ENCODE results near the gene SUGCT. TPM values are rescaled to one million over a fixed set of nuclear protein-coding genes. Genes with fewer than 3 reads are reported as not detected.
"Not testable (repeated sequence)": the region's sequence is repeated elsewhere in the genome, so short reads cannot be mapped to it uniquely, and the experiment has no call there.

Gene SUGCT
- total and polyA plus RNA-seq, 4 donors = 37.9 to 152 (median 53.2) TPM

- H3K4me1 ChIP-seq (ENCODE audit: control insufficient read depth in 1 of 2, insufficient read depth in 2 of 2, low read length in 2 of 2) = peaks cover 0 to 11% of the 10 kb centered on the region in 2 donors
- H3K27ac ChIP-seq (ENCODE audit: low read depth in 1 of 2, low read length in 2 of 2) = no peak overlapping the region
- no peaks in the 10 kb centered on the region for H3K27me3 ChIP-seq (ENCODE audit: control insufficient read depth in 1 of 2, insufficient read depth in 2 of 2, low read length in 1 of 2)
- H3K9me3 ChIP-seq (ENCODE audit: control insufficient read depth, low read length) = no peaks in the 10 kb centered on the region
- no peak for DNase-seq
- H3K36me3 ChIP-seq (ENCODE audit: control insufficient read depth in 1 of 2, insufficient read depth in 2 of 2, low read length in 1 of 2) = no peaks in the 10 kb centered on the region
- WGBS, 2 donors = 2 to 9% methylated on average over 3 of the region's 3 CpGs
- no peak overlapping the region for H3K4me3 ChIP-seq (ENCODE audit: low read length in 2 of 2)
- intact Hi-C loops (cut with DNase I) = loop anchor here in 1 of 2 donors (10.0 kb wide), 1 partner anchor 1504 kb away; the partner anchor contains the start of gene INHBA
- ATAC-seq (ENCODE audit: low FRiP score) = peak; percentile 62
Observed at GRCh38 chr7:40200791-40201190, 66.0 kb downstream of the SUGCT start.

- Histone ChIP-seq H3K27me3 (ENCODE audit: control insufficient read depth in 1 of 2, insufficient read depth in 2 of 2, low read length in 1 of 2) (no peaks in the 10 kb centered on the region), H3K36me3 (ENCODE audit: control insufficient read depth in 1 of 2, insufficient read depth in 2 of 2, low read length in 1 of 2) (no peaks in the 10 kb centered on the region), H3K4me3 (ENCODE audit: low read length in 2 of 2) (no peak overlapping the region), H3K27ac (ENCODE audit: low read depth in 1 of 2, low read length in 2 of 2) (peak overlapping the region; percentile 50 to 77), H3K9me3 (ENCODE audit: control insufficient read depth, low read length) (no peaks in the 10 kb centered on the region), H3K4me1 (ENCODE audit: control insufficient read depth in 1 of 2, insufficient read depth in 2 of 2, low read length in 2 of 2) (peaks cover 0 to 11% of the 10 kb centered on the region in 2 donors)
- no peak for DNase-seq
- intact Hi-C loops (cut with DNase I) = loop anchor here in 1 of 2 donors (10.0 kb wide), 1 partner anchor 1502 kb away; the partner anchor contains the start of gene INHBA
- WGBS, 2 donors = 3 to 11% methylated on average over 3 of the region's 3 CpGs
- ATAC-seq (ENCODE audit: low FRiP score) = no peak
Observed at GRCh38 chr7:40202851-40203250, 68.0 kb downstream of the SUGCT start.

- ATAC-seq (ENCODE audit: low FRiP score) (no peak), DNase-seq (peak in 1 of 2 donors; percentile 6)
- H3K9me3 ChIP-seq (ENCODE audit: control insufficient read depth, low read length) = no peaks in the 10 kb centered on the region
- no peak overlapping the region for H3K27ac ChIP-seq (ENCODE audit: low read depth in 1 of 2, low read length in 2 of 2)
- WGBS, 2 donors = 95 to 96% methylated on average over 7 of the region's 7 CpGs
- no peaks in the 10 kb centered on the region for H3K27me3 ChIP-seq (ENCODE audit: control insufficient read depth in 1 of 2, insufficient read depth in 2 of 2, low read length in 1 of 2)
- intact Hi-C loops (cut with DNase I) = loop anchor here in 1 of 2 donors (10.0 kb wide), 1 partner anchor 1500 kb away; the partner anchor contains the start of gene INHBA
- H3K4me1 ChIP-seq (ENCODE audit: control insufficient read depth in 1 of 2, insufficient read depth in 2 of 2, low read length in 2 of 2) = peaks cover 0 to 11% of the 10 kb centered on the region in 2 donors
- H3K36me3 ChIP-seq (ENCODE audit: control insufficient read depth in 1 of 2, insufficient read depth in 2 of 2, low read length in 1 of 2) = no peaks in the 10 kb centered on the region
- no peak overlapping the region for H3K4me3 ChIP-seq (ENCODE audit: low read length in 2 of 2)
Observed at GRCh38 chr7:40204581-40204980, 69.8 kb downstream of the SUGCT start.

- no peak for DNase-seq
- WGBS, 2 donors = 8 to 17% methylated on average over 2 of the region's 2 CpGs
- Histone ChIP-seq H3K4me1 (ENCODE audit: control insufficient read depth in 1 of 2, insufficient read depth in 2 of 2, low read length in 2 of 2) (peaks cover 0 to 9% of the 10 kb centered on the region in 2 donors), H3K27me3 (ENCODE audit: control insufficient read depth in 1 of 2, insufficient read depth in 2 of 2, low read length in 1 of 2) (no peaks in the 10 kb centered on the region), H3K9me3 (ENCODE audit: control insufficient read depth, low read length) (no peaks in the 10 kb centered on the region), H3K36me3 (ENCODE audit: control insufficient read depth in 1 of 2, insufficient read depth in 2 of 2, low read length in 1 of 2) (no peaks in the 10 kb centered on the region), H3K27ac (ENCODE audit: low read depth in 1 of 2, low read length in 2 of 2) (no peak overlapping the region), H3K4me3 (ENCODE audit: low read length in 2 of 2) (no peak overlapping the region)
- ATAC-seq (ENCODE audit: low FRiP score) = no peak
- intact Hi-C loops (cut with DNase I) = loop anchor here in 1 of 2 donors (10.0 kb wide), 1 partner anchor 1499 kb away; the partner anchor contains the start of gene INHBA
Observed at GRCh38 chr7:40205992-40206391, 71.2 kb downstream of the SUGCT start.

GRCh38 chr7:40211276-40212003 is 76.6 kb downstream of the SUGCT start:
- peaks cover 0 to 5% of the 10 kb centered on the region in 2 donors for H3K4me1 ChIP-seq (ENCODE audit: control insufficient read depth in 1 of 2, insufficient read depth in 2 of 2, low read length in 2 of 2)
- H3K27ac ChIP-seq (ENCODE audit: low read depth in 1 of 2, low read length in 2 of 2) = peak overlapping the region in 1 of 2 donors; percentile 36
- H3K36me3 ChIP-seq (ENCODE audit: control insufficient read depth in 1 of 2, insufficient read depth in 2 of 2, low read length in 1 of 2) = no peaks in the 10 kb centered on the region
- no peaks in the 10 kb centered on the region for H3K9me3 ChIP-seq (ENCODE audit: control insufficient read depth, low read length)
- H3K4me3 ChIP-seq (ENCODE audit: low read length in 2 of 2) = no peak overlapping the region
- ATAC-seq (ENCODE audit: low FRiP score) (no peak), DNase-seq (no peak)
- no peaks in the 10 kb centered on the region for H3K27me3 ChIP-seq (ENCODE audit: control insufficient read depth in 1 of 2, insufficient read depth in 2 of 2, low read length in 1 of 2)
- WGBS, 2 donors = 57 to 71% methylated on average over 5 of the region's 5 CpGs
- intact Hi-C loops (cut with DNase I) = no loop called here

- Histone ChIP-seq H3K9me3 (ENCODE audit: control insufficient read depth, low read length) (no peaks in the 10 kb centered on the region), H3K4me3 (ENCODE audit: low read length in 2 of 2) (no peak overlapping the region), H3K36me3 (ENCODE audit: control insufficient read depth in 1 of 2, insufficient read depth in 2 of 2, low read length in 1 of 2) (no peaks in the 10 kb centered on the region), H3K4me1 (ENCODE audit: control insufficient read depth in 1 of 2, insufficient read depth in 2 of 2, low read length in 2 of 2) (peaks cover 0 to 5% of the 10 kb centered on the region in 2 donors), H3K27me3 (ENCODE audit: control insufficient read depth in 1 of 2, insufficient read depth in 2 of 2, low read length in 1 of 2) (no peaks in the 10 kb centered on the region), H3K27ac (ENCODE audit: low read depth in 1 of 2, low read length in 2 of 2) (no peak overlapping the region)
- intact Hi-C loops (cut with DNase I) = no loop called here
- ATAC-seq (ENCODE audit: low FRiP score) (no peak), DNase-seq (no peak)
- WGBS, 2 donors = 73 to 83% methylated on average over 2 of the region's 2 CpGs
Observed at GRCh38 chr7:40213291-40213690, 78.5 kb downstream of the SUGCT start.

GRCh38 chr7:40213856-40214255 is 79.1 kb downstream of the SUGCT start:
- Histone ChIP-seq H3K36me3 (ENCODE audit: control insufficient read depth in 1 of 2, insufficient read depth in 2 of 2, low read length in 1 of 2) (no peaks in the 10 kb centered on the region), H3K9me3 (ENCODE audit: control insufficient read depth, low read length) (no peaks in the 10 kb centered on the region), H3K27ac (ENCODE audit: low read depth in 1 of 2, low read length in 2 of 2) (no peak overlapping the region), H3K27me3 (ENCODE audit: control insufficient read depth in 1 of 2, insufficient read depth in 2 of 2, low read length in 1 of 2) (no peaks in the 10 kb centered on the region), H3K4me1 (ENCODE audit: control insufficient read depth in 1 of 2, insufficient read depth in 2 of 2, low read length in 2 of 2) (peaks cover 0 to 5% of the 10 kb centered on the region in 2 donors), H3K4me3 (ENCODE audit: low read length in 2 of 2) (no peak overlapping the region)
- no peak for ATAC-seq (ENCODE audit: low FRiP score)
- no peak for DNase-seq
- intact Hi-C loops (cut with DNase I) = no loop called here
- WGBS, 2 donors = 24 to 25% methylated on average over 3 of the region's 3 CpGs

- WGBS, 2 donors = 94 to 97% methylated on average over 7 of the region's 7 CpGs
- H3K27me3 ChIP-seq (ENCODE audit: control insufficient read depth in 1 of 2, insufficient read depth in 2 of 2, low read length in 1 of 2); H3K27ac ChIP-seq (ENCODE audit: low read depth in 1 of 2, low read length in 2 of 2); intact Hi-C loops (cut with DNase I); ATAC-seq (ENCODE audit: low FRiP score); H3K4me3 ChIP-seq (ENCODE audit: low read length in 2 of 2); H3K4me1 ChIP-seq (ENCODE audit: control insufficient read depth in 1 of 2, insufficient read depth in 2 of 2, low read length in 2 of 2); H3K9me3 ChIP-seq (ENCODE audit: control insufficient read depth, low read length); DNase-seq; H3K36me3 ChIP-seq (ENCODE audit: control insufficient read depth in 1 of 2, insufficient read depth in 2 of 2, low read length in 1 of 2): not testable (repeated sequence)
Observed at GRCh38 chr7:40218612-40219011, 83.8 kb downstream of the SUGCT start.

GRCh38 chr7:40219917-40220316 is 85.1 kb downstream of the SUGCT start:
- Histone ChIP-seq H3K27me3 (ENCODE audit: control insufficient read depth in 1 of 2, insufficient read depth in 2 of 2, low read length in 1 of 2) (no peaks in the 10 kb centered on the region), H3K4me3 (ENCODE audit: low read length in 2 of 2) (no peak overlapping the region), H3K36me3 (ENCODE audit: control insufficient read depth in 1 of 2, insufficient read depth in 2 of 2, low read length in 1 of 2) (no peaks in the 10 kb centered on the region), H3K4me1 (ENCODE audit: control insufficient read depth in 1 of 2, insufficient read depth in 2 of 2, low read length in 2 of 2) (no peaks in the 10 kb centered on the region), H3K27ac (ENCODE audit: low read depth in 1 of 2, low read length in 2 of 2) (no peak overlapping the region), H3K9me3 (ENCODE audit: control insufficient read depth, low read length) (no peaks in the 10 kb centered on the region)
- ATAC-seq (ENCODE audit: low FRiP score) = no peak
- WGBS, 2 donors = 24 to 25% methylated on average over 2 of the region's 2 CpGs
- intact Hi-C loops (cut with DNase I) = no loop called here
- DNase-seq = no peak
